ENCODE data around the gene TNIK. TPM values are rescaled to one million over a fixed set of nuclear protein-coding genes. Genes with fewer than 3 reads are reported as not detected.
A peak's percentile ranks its signal among the peaks of the same experiment; 100 is the strongest.

Gene TNIK
- total and polyA plus RNA-seq, 10 of the 15 experiments (the other 5 are each of a cell fraction or from before 2014, with no cell fraction given) = 13.9 to 74.3 (median 48.2) TPM

- peak overlapping the region; percentile 71 for H3K4me2 ChIP-seq (ENCODE audit: control insufficient read depth, insufficient read depth)
- WGBS (ENCODE audit: insufficient coverage, insufficient replicate concordance, low lambda C conversion rate, missing lambda C conversion rate) = 0% methylated on average over 2 of the region's 2 CpGs
- ChIA-PET RAD21 (ENCODE audit: unreplicated experiment) (interaction anchor here (0.6 to 10.2 kb wide), 23 partner anchors 9 to 1522 kb away, joined by 3 to 97 read pairs (median 4); partner anchors contain the start of gene TNIK), CTCF (interaction anchor here (0.9 to 4.1 kb wide), 8 partner anchors 15 to 281 kb away, joined by 3 to 25 read pairs (median 3); no protein-coding TSS in a partner anchor), POLR2A (interaction anchor here (0.5 to 4.8 kb wide), 8 partner anchors 8 to 86 kb away, joined by 3 to 22 read pairs (median 6); no protein-coding TSS in a partner anchor), SMC1A (ENCODE audit: uncharacterized antibody, unreplicated experiment) (interaction anchor here (0.6 to 28.2 kb wide), 23 partner anchors 9 to 487 kb away, joined by 3 to 657 read pairs (median 4); partner anchors contain the start of gene TNIK)
- H3K4me1 ChIP-seq (ENCODE audit: control insufficient read depth, insufficient read depth, low read length) = peaks cover 56% of the 10 kb centered on the region
- H3K36me3 ChIP-seq (ENCODE audit: control insufficient read depth in 2 of 2, insufficient read depth in 2 of 2, low read length in 1 of 2) = no peaks in the 10 kb centered on the region
- TSS peak; percentile 88 for BruUV-seq (replicated peaks)
- ATAC-seq = peak; percentile 68
- in situ Hi-C loops (cut with MboI) = no loop called here
- no peaks in the 10 kb centered on the region for H3K27me3 ChIP-seq (replicated peaks in 1 of 2; ENCODE audit: control insufficient read depth in 2 of 2, insufficient read depth in 2 of 2, low read length in 1 of 2)
- H3K9me3 ChIP-seq (replicated peaks; ENCODE audit: control insufficient read depth, insufficient read depth, low read length) = peaks cover 2% of the 10 kb centered on the region; the same call in 2 of the 3 replicates
- H3K79me2 ChIP-seq (ENCODE audit: control insufficient read depth, insufficient read depth, low read length) = peaks cover 80% of the 10 kb centered on the region
- peak; percentile 66 for DNase-seq (ENCODE audit: low read depth, low spot score)
- no peak overlapping the region for H3K4me3 ChIP-seq
- peak overlapping the region; percentile 77 for H3K9ac ChIP-seq (ENCODE audit: control insufficient read depth, insufficient read depth, low read length)
- no peaks in the 10 kb centered on the region for H4K20me1 ChIP-seq (ENCODE audit: control insufficient read depth, insufficient read depth)
- peak overlapping the region; percentile 96 for H3K27ac ChIP-seq (ENCODE audit: control insufficient read depth, insufficient read depth)
- no peak for FAIRE-seq
- H2AFZ ChIP-seq (ENCODE audit: control insufficient read depth, low read depth, low read length) = no peak overlapping the region
- intact Hi-C loops (cut with micrococcal nuclease; ENCODE audit: unreplicated experiment) = loop anchor here (2.0 to 10.0 kb wide), 4 partner anchors 62 to 280 kb away; partner anchors contain the start of gene TNIK
- TF ChIP-seq NRF1 (conservative IDR thresholded peaks at IDR 0.05; ENCODE audit: low read depth, low read length) (no peak), ZNF592 (IDR thresholded peaks at IDR 0.05) (no peak), BCL11A (IDR thresholded peaks at IDR 0.05; ENCODE audit: low read depth, low read length) (no peak), CEBPZ (IDR thresholded peaks at IDR 0.05; ENCODE audit: low read depth, low read length) (no peak), IRF4 (IDR thresholded peaks at IDR 0.05; ENCODE audit: low read depth, low read length) (peak; percentile 38; the same call in 1 of the 2 replicates), KAT2A (conservative IDR thresholded peaks at IDR 0.05; ENCODE audit: control insufficient read depth, low read depth, low read length) (no peak), IKZF2 (IDR thresholded peaks at IDR 0.05) (peak; percentile 30 to 59; a peak in 2 of 4 replicates), RELA (IDR thresholded peaks at IDR 0.05; ENCODE audit: borderline replicate concordance, partially characterized antibody) (no peak), MEF2B (IDR thresholded peaks at IDR 0.05; ENCODE audit: partially characterized antibody, poor library complexity, severe bottlenecking) (no peak), CEBPB (IDR thresholded peaks at IDR 0.05; ENCODE audit: borderline replicate concordance in 1 of 2, low read depth in 2 of 2, low read length in 2 of 2) (no peak), RCOR1 (conservative IDR thresholded peaks at IDR 0.05; ENCODE audit: low read depth, low read length) (no peak), RUNX3 (IDR thresholded peaks at IDR 0.05; ENCODE audit: low read length) (0 out of 2 replicates have a peak, but pooled peaks have one; percentile 13), NFXL1 (IDR thresholded peaks at IDR 0.05; ENCODE audit: borderline replicate concordance) (no peak)
- TF ChIP-seq, protein P1, sequence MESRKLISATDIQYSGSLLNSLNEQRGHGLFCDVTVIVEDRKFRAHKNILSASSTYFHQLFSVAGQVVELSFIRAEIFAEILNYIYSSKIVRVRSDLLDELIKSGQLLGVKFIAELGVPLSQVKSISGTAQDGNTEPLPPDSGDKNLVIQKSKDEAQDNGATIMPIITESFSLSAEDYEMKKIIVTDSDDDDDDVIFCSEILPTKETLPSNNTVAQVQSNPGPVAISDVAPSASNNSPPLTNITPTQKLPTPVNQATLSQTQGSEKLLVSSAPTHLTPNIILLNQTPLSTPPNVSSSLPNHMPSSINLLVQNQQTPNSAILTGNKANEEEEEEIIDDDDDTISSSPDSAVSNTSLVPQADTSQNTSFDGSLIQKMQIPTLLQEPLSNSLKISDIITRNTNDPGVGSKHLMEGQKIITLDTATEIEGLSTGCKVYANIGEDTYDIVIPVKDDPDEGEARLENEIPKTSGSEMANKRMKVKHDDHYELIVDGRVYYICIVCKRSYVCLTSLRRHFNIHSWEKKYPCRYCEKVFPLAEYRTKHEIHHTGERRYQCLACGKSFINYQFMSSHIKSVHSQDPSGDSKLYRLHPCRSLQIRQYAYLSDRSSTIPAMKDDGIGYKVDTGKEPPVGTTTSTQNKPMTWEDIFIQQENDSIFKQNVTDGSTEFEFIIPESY (IDR thresholded peaks at IDR 0.05) = no peak
Observed at GRCh38 chr3:171285287-171285686, 174.9 kb downstream of the TNIK start.

Data from GM12878 (cell line).